H9 (cell line): ENCODE measurements around the gene PRKCZ. TPM values are rescaled to one million over a fixed set of nuclear protein-coding genes. Genes with fewer than 3 reads are reported as not detected.
A peak's percentile ranks its signal among the peaks of the same experiment; 100 is the strongest.

Experiments
- DNase-seq: peaks from one replicate; pipeline ENCODE4 v3.0.0-alpha.2; 2017
- H2AFZ ChIP-seq: one replicate; pipeline ENCODE4 v1.6.1; 2013; ENCODE audit warnings: mild to moderate bottlenecking, low read length, control low read depth, moderate library complexity
- H2AK5ac ChIP-seq: 2 replicates; pipeline ENCODE4 v1.6.1; 2013; ENCODE audit warnings: low read length, control low read depth, mixed read lengths; ENCODE audit not compliant: insufficient read length
- H2BK120ac ChIP-seq: one replicate; pipeline ENCODE4 v1.6.1; 2013; ENCODE audit warnings: low read depth, mild to moderate bottlenecking, low read length, control low read depth, inconsistent platforms; ENCODE audit not compliant: poor library complexity, severe bottlenecking
- H2BK12ac ChIP-seq: 2 replicates; pipeline ENCODE4 v1.6.1; 2013; ENCODE audit warnings: low read length, control low read depth, mixed read lengths, low read depth; ENCODE audit not compliant: insufficient read length
- H2BK15ac ChIP-seq: 2 replicates; pipeline ENCODE4 v1.6.1; 2013; ENCODE audit warnings: low read depth, low read length, control low read depth
- H2BK20ac ChIP-seq: one replicate; pipeline ENCODE4 v1.6.1; 2013; ENCODE audit warnings: low read depth, mild to moderate bottlenecking, low read length, control low read depth, inconsistent platforms; ENCODE audit not compliant: poor library complexity, severe bottlenecking
- H2BK5ac ChIP-seq: 2 replicates; pipeline ENCODE4 v1.6.1; 2013; ENCODE audit warnings: low read length, control low read depth, mixed read lengths; ENCODE audit not compliant: insufficient read length
- H3K14ac ChIP-seq: 2 replicates; pipeline ENCODE4 v1.6.1; 2013; ENCODE audit warnings: low read length, control low read depth; ENCODE audit not compliant: insufficient read depth
- H3K18ac ChIP-seq: 2 replicates; pipeline ENCODE4 v1.6.1; 2013; ENCODE audit warnings: low read depth, mild to moderate bottlenecking, mixed read lengths, low read length, control low read depth; ENCODE audit not compliant: insufficient read length
- H3K23ac ChIP-seq: 2 replicates; pipeline ENCODE4 v1.6.1; 2013; ENCODE audit warnings: low read length, control low read depth, mixed read lengths, low read depth; ENCODE audit not compliant: insufficient read length
- H3K23me2 ChIP-seq: 2 replicates; pipeline ENCODE4 v1.6.1; 2013; ENCODE audit warnings: low read depth, mild to moderate bottlenecking, mixed read lengths, low read length, control low read depth; ENCODE audit not compliant: insufficient read length, poor library complexity, severe bottlenecking
- H3K27ac ChIP-seq: 2 replicates; pipeline ENCODE4 v1.5.1; 2013; ENCODE audit warnings: low read length, control low read depth, mixed read lengths, low read depth; ENCODE audit not compliant: insufficient read length
- H3K27me3 ChIP-seq: 2 replicates; pipeline ENCODE4 v1.6.1; 2013; ENCODE audit warnings: low read length, control low read depth, inconsistent platforms; ENCODE audit not compliant: insufficient read depth
- H3K4ac ChIP-seq: 2 replicates; pipeline ENCODE4 v1.6.1; 2013; ENCODE audit warnings: low read depth, mild to moderate bottlenecking, control low read depth, inconsistent platforms, low read length, moderate library complexity
- H3K4me1 ChIP-seq: 2 replicates; pipeline ENCODE4 v1.6.1; 2013; ENCODE audit warnings: low read length, control low read depth, inconsistent platforms; ENCODE audit not compliant: insufficient read depth
- H3K4me2 ChIP-seq: 2 replicates; pipeline ENCODE4 v1.6.1; 2013; ENCODE audit warnings: low read length, control low read depth, mixed read lengths; ENCODE audit not compliant: insufficient read length, insufficient read depth
- H3K56ac ChIP-seq: 2 replicates; pipeline ENCODE4 v1.6.1; 2013; ENCODE audit warnings: low read depth, mild to moderate bottlenecking, mixed read lengths, low read length, control low read depth; ENCODE audit not compliant: insufficient read length
- H3K79me1 ChIP-seq: 2 replicates; pipeline ENCODE4 v1.6.1; 2013; ENCODE audit warnings: low read depth, mild to moderate bottlenecking, moderate library complexity, low read length, control low read depth, inconsistent platforms; ENCODE audit not compliant: insufficient read depth, poor library complexity, severe bottlenecking
- H3K79me2 ChIP-seq: 2 replicates; pipeline ENCODE4 v1.6.1; 2013; ENCODE audit warnings: low read length, control low read depth, inconsistent platforms; ENCODE audit not compliant: insufficient read depth
- H3K9ac ChIP-seq: 2 replicates; pipeline ENCODE4 v1.6.1; 2013; ENCODE audit warnings: low read length, control low read depth, mixed read lengths; ENCODE audit not compliant: insufficient read length; ENCODE audit errors: extremely low read depth
- H3K9me3 ChIP-seq: one replicate; pipeline ENCODE4 v1.6.1; 2013; ENCODE audit warnings: low read depth, low read length, inconsistent platforms; ENCODE audit not compliant: control insufficient read depth
- H3T11ph ChIP-seq: one replicate; pipeline ENCODE4 v1.6.1; 2013; ENCODE audit warnings: mild to moderate bottlenecking, low read length, control low read depth, inconsistent platforms
- H4K20me1 ChIP-seq: one replicate; pipeline ENCODE4 v1.6.1; 2013; ENCODE audit not compliant: control insufficient read depth, insufficient read length, insufficient read depth
- H4K5ac ChIP-seq: 2 replicates; pipeline ENCODE4 v1.6.1; 2013; ENCODE audit warnings: low read depth, mild to moderate bottlenecking, mixed read lengths, low read length, control low read depth; ENCODE audit not compliant: insufficient read length
- H4K8ac ChIP-seq: replicated peaks from 2 replicates; pipeline ENCODE4 v1.6.1; 2013; ENCODE audit warnings: low read length, control low read depth, mixed read lengths, low read depth; ENCODE audit not compliant: insufficient read length
- H4K91ac ChIP-seq: 2 replicates; pipeline ENCODE4 v1.6.1; 2013; ENCODE audit warnings: low read depth, mild to moderate bottlenecking, moderate library complexity, mixed read lengths, low read length, control low read depth; ENCODE audit not compliant: insufficient read length
- H3K27ac Mint-ChIP-seq, 3 experiments: 2 replicates in 2 of 3; 3 replicates in 1 of 3; pipeline ENCODE4 v1.8.0; 2020 to 2021; ENCODE audit warnings: mixed read lengths in 3 of 3, mild to moderate bottlenecking in 1 of 3, moderate library complexity in 1 of 3
- H3K27me3 Mint-ChIP-seq: 2 replicates; pipeline ENCODE4 v1.8.0; 2021; ENCODE audit warnings: low read depth, mild to moderate bottlenecking, moderate library complexity, mixed read lengths
- H3K36me3 Mint-ChIP-seq, 3 experiments: 2 replicates in 2 of 3; 3 replicates in 1 of 3; pipeline ENCODE4 v1.8.0; 2020 to 2021; ENCODE audit warnings: low read depth in 3 of 3, mixed read lengths in 3 of 3; ENCODE audit not compliant: insufficient read depth in 1 of 3
- H3K4me1 Mint-ChIP-seq, 2 experiments: 2 replicates each; pipeline ENCODE4 v1.8.0; 2020; ENCODE audit warnings: mixed read lengths in 2 of 2
- H3K4me3 Mint-ChIP-seq, 2 experiments: 2 replicates in 1 of 2; 3 replicates in 1 of 2; pipeline ENCODE4 v1.8.0; 2020 to 2021; ENCODE audit warnings: mild to moderate bottlenecking in 2 of 2, mixed read lengths in 2 of 2, moderate library complexity in 1 of 2
- H3K9me3 Mint-ChIP-seq, 2 experiments: 2 replicates in 1 of 2; 3 replicates in 1 of 2; pipeline ENCODE4 v1.8.0; 2020; ENCODE audit warnings: mild to moderate bottlenecking in 2 of 2, mixed read lengths in 2 of 2, moderate library complexity in 1 of 2
- CTCF ChIP-seq: fragments of 200-600 bp; sonication (generic); conservative IDR thresholded peaks from 3 replicates; pipeline ENCODE4 v1.8.0; 2021; ENCODE audit warnings: antibody characterized with exemption, mild to moderate bottlenecking
- WGBS: extraction: QIAGEN DNeasy Blood & Tissue Kit; methylation state at CpG from one replicate; pipeline ENCODE4 v1.1.7; 2013; ENCODE audit warnings: missing lambda C conversion rate, low lambda C conversion rate, mixed read lengths; ENCODE audit not compliant: insufficient read length; ENCODE audit errors: extremely low coverage; 5-methylcytosine and 5-hydroxymethylcytosine counted together
- total RNA-seq: library from RNA; stranded (reverse); gene quantifications from 2 replicates; pipeline ENCODE4 v1.2.1, GENCODE V29; 2021

PRKCZ gene
- total RNA-seq, 1 experiment from 2014 or later: 48.4 TPM

- Histone ChIP-seq H3K23ac (no peak overlapping the region), H3K79me1 (no peaks in the 10 kb centered on the region), H2BK120ac (no peak overlapping the region), H3K4me1 (no peaks in the 10 kb centered on the region), H4K8ac (no peak overlapping the region), H3K4ac (no peak overlapping the region), H3K18ac (no peak overlapping the region), H3K4me2 (no peak overlapping the region), H2BK20ac (no peak overlapping the region), H2BK15ac (no peak overlapping the region), H2AFZ (no peak overlapping the region), H3K27me3 (no peaks in the 10 kb centered on the region), H3K23me2 (no peaks in the 10 kb centered on the region), H4K5ac (no peak overlapping the region), H4K20me1 (no peaks in the 10 kb centered on the region), H4K91ac (no peak overlapping the region), H3K27ac (no peak overlapping the region), H2AK5ac (no peak overlapping the region), H2BK5ac (no peak overlapping the region), H3K79me2 (no peaks in the 10 kb centered on the region), H3K9ac (no peak overlapping the region), H3T11ph (no peak overlapping the region), H3K9me3 (no peaks in the 10 kb centered on the region), H2BK12ac (no peak overlapping the region), H3K56ac (no peak overlapping the region), H3K14ac (no peak overlapping the region)
- no peak for TF ChIP-seq CTCF
- no peak for DNase-seq
- Mint-ChIP-seq H3K36me3 (peaks cover 2 to 31% (median 25%) of the 10 kb centered on the region in 3 experiments), H3K9me3 (no peaks in the 10 kb centered on the region), H3K27ac (peak overlapping the region in 1 of 3 experiments; percentile 61; a peak in 1 of 7 replicates), H3K4me1 (peaks cover 0 to 14% of the 10 kb centered on the region in 2 experiments; a peak in 2 of 4 replicates), H3K4me3 (no peak overlapping the region), H3K27me3 (no peaks in the 10 kb centered on the region)
- WGBS: no CpG with 5 or more reads among the region's 11 CpGs
These were observed 120.0 kb downstream of the PRKCZ start for GRCh38 chr1:2170211-2170610.
